NCI-H2029 treated with DMSO at 0.1 percent for 48 hours (cell line): ENCODE results near the gene ASCL2.

Experiments used
- DNase-seq: peaks from one replicate; lab custom pipeline; 2025; lab: John Stamatoyannopoulos, UW

ASCL2 gene

DNA sequence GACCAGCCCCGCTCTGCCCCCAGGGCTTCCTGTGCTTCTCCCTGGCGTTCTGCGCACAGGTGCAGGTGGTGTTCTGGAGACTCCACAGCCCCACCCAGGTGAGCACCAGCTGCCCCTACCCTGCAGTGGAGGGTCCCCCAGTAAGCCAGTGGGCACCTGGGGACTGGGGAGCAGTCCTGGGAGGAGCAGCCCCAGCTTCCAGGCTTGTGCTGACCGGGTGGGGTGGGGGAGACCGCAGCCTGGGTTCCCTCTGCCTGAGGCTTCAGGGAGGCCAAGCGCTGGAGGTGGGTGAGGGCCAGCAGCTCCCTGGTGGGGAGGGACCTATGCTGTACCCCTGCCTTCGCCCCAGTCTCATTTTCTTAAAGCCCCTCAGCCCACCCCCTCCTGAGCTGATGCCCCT lies 38.3 kb upstream of the ASCL2 start:
- DNase-seq = no peak

DNA sequence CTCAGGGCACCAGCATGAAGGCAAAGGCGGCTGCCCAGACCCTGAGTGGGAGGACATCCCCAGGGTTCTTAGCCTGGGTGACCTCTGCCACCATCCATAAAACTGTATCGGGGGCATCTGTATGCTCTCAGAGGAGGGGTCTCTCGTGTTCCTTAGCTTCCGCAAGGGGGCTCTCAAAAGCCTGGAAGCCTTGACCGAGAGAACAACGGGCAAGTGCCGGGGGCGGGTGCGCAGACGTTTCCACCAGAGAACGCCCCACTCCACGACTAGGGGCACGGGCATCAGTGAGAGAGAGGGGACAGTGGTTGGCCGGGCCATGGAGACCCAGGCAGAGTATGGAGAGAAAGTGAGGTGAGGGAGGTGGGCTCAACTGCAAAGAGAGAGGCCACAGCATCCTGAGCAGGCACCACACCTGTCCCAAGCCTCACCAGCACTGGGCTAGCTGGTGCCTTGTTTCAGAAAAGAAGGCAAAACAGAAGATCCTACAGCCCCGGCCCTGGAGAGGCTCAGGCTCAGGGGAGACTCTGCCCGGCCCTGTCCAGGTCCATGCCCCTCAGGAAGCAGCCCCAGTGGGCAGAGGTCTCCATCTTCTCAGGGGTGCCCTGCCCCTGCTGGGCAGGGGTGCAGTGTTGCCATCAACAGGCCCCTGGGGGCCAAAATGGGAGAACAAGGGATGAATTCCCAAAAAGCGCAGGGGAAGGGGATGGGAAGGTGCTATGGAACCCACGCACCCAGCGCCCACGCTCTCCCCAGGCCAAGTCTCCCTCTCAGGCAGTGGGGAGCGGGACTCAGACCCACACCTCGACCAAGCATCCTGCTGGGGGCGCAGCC lies 37.3 kb upstream of the ASCL2 start:
- no peak for DNase-seq

DNA sequence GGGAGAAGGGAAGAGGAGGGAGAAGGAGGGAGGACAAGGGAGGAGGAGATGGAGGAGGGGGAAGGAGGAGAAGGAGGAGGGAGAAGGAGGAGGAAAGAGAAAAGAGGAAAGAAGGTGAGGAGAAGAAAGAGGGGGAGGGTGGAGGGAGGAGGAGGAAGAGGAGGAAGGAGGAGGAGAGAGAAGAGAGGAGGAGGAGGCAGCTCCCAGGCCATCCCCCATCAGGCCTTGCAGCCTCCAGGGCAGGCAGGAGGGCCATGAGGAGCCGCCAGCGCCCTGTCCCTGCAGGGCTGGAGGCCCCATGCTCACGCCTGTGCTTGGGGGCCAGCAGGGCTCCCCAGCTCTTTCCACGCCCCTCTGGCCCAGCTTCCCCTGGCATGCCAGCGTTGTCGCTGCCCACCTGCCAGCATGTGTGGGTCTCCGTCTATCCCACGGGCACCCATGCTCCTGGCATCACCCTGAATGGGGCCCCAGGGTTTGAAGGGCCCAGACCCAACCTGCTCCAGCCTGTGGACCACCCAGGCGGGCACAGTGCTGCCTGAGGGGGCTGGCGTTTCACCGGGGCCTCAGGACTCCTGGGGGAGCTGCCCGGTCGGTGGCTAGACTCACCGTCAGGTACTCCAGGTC lies 36.6 kb upstream of the ASCL2 start:
- no peak for DNase-seq

DNA sequence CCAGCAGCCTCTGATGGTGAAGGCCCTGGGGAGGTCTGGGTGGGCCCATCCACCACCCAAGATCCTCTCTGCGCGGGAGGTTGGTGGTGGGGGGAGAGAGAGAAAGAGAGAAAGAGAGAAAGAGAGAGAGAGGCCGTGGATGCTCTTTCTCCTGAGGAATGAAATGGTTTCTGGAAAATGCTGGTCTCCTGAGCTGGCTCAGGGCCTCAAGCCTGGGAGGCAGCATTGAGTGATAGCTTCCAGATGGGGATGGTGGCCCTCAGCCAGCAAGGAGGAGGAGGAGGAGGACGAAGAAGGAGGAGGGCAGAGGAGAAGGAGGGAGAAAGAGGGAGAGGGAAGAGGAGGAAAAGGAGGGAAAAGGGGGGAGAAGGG lies 36.0 kb upstream of the ASCL2 start:
- DNase-seq = no peak

DNA sequence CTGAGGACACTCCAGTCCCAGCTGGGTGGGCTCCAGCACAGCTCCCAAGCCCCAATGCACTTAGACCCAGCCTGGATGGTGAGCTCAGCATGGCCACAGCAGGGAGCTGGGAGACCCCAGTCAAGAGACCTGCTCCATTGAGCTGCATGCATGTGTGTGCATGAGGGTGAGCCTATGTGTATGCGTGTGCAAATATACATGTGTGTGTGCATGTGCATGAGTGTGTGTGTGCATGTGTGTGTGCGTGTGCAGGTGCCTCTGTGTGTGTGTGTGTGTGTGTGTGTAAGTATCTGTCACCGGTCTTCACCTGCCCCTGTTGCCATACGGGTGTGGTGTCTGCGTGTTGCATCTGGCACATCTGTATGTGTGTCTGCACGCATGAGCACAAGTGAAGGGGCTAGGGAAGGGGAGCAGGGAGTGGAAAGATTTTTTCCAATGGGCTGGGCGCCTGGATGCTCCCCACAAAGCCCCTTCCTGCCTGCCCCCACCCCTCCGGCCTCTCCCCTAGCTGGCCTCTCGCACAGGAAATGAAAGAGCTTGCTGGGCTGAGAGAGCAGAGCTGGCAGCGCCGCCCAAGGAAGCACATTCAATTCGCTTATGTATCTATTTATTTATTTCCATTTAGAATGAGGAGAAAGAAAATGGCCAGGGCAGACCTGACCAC lies 35.5 kb upstream of the ASCL2 start:
- no peak for DNase-seq

DNA sequence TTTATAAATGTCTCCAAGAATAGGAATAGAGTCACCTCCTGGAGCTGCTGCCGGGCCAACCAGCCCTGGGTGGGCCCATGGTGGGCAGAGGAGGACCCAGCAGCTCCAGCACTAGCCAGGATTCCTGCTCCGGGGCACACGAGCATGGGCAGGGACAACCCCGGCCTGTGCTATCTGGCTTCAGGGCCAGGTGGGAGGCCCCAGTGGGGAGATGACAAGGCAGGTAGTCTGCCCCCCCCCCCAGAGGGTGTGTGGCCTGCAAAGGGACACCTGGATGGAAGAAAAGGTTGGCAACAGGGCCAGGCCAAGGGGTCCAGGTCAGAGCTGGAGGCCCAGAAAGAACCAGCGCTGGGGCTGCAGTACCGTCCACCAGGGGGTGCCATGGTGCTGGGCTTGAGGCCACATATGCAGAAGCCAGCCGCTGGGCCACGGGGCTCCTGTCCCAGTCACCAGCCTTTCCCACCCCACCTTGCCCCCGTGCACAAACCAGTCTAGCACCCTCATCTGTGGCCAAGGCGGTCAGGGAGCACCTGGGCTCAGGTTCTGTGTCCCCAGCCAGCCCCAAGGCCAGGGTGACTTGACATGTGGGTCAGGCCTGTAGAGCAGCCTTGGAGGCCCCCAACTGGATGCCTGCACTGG lies 34.9 kb upstream of the ASCL2 start:
- no peak for DNase-seq

DNA sequence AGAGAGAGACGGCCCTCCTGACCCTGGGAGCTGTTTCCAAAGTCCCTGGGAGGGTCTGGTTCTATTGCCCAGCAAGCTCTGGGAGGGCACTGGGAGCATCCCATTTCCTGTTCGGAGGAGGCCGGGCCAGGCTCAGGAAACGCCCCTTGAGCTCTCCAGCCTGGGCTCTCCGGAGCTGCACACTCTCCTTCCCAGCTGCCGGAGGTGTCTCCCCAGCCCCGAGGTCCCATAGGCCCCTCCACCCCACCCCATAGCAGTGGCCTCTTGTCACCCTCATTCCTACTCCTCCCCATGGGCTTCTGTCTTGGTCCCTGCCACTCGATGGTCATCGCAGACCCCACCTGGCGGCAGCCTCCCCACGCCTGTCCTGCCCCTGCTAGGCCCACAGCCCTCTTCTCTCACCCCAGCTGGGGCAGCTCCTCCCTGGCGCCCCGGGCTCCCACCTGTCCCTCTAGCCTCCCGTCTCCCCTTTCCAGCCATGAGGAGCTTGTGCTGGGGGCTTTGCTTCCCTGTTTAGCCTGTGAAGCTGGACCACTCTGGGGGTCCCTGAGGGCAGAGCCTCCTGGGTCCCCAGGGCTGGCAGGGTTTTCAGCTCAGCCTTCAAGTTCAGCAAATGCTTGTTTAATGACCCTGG lies 34.2 kb upstream of the ASCL2 start:
- DNase-seq = no peak

DNA sequence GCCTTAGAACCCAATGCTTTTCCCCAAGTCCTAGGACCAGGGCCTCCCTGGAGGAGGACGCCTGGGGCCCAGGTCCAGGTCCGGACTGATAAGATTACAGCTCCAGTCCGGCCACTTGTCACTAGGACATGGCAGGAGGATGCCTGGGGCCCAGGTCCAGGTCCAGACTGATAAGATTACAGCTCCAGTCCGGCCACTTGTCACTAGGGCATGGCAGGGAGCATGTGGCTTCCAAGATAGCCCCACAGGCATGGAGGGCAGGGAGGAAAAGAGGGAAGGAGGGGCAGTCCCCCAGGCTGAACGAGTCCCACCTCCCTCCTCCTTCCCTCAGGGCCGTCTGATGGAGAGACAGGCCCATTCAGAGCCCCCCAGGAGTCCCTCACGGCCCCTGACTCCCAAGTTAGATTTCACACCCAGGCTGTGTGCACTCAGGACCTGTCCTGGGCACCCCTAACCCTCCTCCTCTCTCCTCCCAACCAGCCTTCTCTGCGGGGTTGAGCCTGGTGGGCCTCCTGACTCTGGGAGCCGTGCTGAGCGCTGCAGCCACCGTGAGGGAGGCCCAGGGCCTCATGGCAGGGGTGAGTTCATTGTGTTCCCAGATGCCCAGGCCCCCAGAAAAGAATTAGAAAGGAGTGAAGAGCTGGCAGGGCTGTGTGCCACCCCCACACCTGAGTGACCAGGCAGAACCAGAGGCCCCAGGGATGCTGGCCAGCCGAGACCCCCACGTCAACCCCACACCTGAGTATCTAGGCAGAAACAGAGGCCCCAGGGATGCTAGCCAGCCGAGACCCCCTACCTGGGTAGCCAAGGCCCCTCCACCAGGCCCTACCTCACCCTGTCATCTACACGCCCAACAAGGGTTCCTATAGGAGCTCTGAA lies 33.5 kb upstream of the ASCL2 start:
- DNase-seq = no peak

DNA sequence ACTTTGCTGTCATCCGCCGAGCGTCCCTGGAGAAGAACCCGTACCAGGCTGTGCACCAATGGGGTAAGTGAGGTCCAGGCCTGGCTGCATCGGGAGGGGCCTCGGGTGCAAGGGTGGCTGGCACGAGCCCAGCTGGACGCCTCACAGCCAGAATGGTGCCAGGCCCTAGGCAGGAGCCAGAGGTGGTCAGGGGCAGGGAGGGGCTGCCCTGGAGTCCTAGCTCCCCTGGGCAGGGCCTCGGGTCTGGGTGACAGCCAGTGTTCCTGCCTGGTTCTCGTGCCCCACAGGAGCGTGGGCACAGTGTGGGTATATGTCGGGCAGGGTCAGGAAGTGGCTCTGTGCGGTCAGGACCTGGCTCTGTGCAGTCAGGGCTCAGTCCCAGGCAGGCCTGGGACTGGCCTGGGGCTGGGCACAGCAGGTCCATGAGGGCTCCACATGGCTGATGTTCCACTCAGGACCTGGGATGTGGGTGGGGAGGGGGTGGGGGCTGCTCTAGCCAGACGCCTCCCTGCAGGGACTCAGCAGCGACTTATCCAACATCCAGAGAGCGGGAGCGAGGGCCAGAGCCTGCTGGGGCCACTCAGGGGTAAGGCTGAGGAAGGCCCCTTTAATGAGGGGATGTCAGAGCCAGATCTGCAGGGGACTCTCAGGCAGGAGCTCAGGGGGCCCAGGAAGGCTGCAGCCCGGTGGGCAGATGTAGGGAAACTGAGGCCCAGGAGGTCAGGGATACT lies 32.7 kb upstream of the ASCL2 start:
- DNase-seq = no peak

DNA sequence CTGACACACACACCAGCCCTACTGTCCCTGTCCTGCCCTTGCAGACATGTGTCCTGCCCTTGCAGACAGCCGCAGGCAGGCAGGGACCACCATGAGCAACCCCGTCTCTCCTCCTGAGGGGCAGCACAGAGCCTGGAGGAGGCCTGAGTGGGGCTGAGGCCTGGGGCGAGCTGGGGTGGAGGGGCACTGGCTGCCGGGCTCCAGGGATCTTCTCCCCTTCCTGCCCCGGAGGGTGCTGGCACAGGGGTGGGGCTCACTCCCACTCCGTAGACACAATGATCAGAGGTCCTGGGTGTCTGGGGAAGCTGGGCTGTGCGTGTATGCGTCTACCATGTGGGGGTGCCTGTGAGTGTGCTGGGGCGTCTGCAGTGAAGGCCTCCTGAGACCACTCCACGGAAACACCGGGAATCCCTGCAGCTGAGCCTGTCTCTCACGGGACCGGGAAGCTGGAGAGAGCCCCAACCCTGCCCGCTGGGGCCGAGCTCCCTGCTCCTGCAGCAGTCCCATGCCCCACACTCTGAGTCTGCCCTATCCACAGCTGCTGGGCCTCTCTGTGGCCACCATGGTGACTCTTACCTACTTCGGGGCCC lies 32.0 kb upstream of the ASCL2 start:
- DNase-seq = no peak

DNA sequence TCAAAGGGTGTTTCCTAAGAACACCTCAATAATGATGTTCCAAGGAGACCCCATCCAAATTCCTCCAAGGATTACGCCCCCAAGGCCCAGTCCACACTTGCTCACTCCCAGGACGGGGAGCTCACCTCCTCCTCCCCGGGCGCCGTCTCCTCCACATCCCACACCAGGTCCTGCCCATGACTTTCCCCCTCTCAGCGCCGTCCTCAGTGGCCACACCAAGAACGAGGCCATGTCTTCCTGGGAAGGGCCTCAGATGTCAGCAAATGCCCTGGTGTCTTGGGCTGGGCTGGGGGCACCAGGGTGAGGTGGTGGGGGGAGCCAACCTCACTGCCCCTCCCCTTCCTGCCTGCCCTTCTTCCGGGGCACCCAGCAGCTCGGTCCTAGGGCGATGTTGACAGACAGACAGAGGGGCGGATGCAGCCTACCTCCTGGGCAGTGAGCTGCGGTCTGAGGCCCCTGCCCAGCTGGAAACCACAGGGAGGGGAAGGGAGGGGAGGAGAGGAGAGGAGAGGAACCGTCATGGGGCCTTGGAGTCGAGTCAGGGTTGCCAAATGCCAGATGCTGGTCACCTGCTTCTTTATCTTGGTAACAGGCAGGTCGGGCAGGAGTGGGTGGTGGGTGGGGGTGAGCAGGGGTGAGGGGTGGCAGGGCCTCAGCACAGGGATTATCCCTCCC lies 31.4 kb upstream of the ASCL2 start, which contains the start of the genes C11orf21 and TSPAN32:
C11orf21 (minus strand) TSS at position 288 of the 675 bp plus-strand sequence; CDS start at position 178, 110 bp downstream.
TSPAN32 (plus strand) TSS at position 383 of the 675 bp plus-strand sequence; CDS start at position 520, 137 bp downstream.
- no peak for DNase-seq

DNA sequence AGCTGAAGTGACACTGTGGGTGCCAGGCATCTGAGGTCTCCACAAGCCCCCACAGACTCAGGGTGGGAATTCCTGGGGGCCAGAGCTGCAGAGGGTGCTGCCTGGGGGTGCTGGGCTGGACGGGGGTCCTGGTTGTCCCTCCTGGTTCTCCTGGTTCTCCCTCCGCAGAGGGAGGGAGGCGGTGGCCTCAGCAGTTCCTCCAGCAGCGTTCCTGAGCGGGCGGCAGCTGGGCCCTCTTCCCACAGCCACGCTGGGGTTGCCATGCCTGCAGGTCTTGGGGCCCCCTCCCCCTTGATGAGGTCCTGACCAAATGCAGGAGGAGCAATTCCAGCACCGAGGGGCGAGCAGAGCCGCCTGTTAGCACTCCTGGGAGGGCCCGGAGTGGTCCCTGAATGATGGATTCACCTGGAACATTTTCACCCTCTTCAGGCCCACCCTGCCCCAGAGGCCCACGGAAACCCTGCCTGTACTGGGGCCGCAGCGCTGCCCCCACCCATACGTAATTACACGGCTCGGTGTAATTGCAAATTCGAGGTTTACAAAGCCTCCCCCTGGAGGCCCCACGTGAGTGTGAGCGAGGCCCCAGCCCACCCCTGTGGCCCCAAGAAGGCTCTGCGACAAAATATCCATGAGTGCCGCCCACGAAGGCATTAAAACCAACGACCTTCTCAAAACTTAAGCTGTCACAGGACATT lies 30.7 kb upstream of the ASCL2 start:
- DNase-seq = no peak

DNA sequence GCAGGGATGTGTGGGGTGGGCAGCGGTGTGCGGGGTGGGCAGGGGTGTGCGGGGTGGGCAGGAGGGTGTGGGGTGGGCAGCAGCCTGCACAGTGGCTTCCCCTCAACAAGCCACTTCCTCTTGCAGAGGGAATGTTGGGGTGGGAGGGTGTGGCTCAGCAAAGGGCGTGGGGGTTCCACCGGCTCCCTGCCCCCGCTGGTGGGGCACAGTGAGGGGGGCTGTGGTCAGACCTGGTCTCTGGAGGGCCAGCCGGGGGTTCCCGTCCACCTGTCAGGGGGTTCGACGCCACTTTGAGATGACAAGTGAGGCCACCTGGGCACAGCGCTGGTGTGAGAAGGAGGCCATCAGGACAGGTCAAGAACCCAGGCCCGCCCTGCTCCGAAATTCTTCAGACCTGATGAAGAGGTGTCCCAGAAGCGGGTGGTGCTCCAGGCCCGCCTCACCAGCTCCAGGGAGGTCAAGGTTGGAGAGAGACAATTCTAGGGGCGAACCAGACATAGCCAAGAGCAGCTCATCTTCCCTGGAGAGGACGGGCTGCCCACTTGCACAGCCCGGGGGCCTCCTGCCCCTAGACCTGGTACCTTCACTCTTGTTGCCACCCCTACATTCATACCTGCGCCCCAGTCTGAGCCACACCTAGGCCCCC lies 30.0 kb upstream of the ASCL2 start:
- no peak for DNase-seq

DNA sequence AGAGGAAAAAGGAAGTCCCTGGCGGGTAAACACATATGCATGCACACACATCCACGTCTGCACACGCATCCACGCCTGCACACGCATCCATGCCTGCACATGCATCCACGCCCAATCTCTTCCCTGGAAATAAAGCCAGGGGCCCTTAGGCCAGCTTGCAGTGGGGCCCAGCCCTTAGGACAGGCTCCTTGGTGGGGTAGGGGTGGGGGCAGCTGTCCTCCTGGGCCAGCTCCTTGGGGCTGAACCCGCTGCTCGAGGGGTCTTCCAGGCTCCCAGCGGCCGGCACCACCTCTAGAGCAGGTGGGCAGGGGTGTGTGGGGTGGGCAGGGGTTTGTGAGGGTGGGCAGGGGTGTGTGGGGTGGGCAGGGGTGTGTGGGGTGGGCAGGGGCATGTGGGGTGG lies 29.4 kb upstream of the ASCL2 start:
- DNase-seq = no peak

DNA sequence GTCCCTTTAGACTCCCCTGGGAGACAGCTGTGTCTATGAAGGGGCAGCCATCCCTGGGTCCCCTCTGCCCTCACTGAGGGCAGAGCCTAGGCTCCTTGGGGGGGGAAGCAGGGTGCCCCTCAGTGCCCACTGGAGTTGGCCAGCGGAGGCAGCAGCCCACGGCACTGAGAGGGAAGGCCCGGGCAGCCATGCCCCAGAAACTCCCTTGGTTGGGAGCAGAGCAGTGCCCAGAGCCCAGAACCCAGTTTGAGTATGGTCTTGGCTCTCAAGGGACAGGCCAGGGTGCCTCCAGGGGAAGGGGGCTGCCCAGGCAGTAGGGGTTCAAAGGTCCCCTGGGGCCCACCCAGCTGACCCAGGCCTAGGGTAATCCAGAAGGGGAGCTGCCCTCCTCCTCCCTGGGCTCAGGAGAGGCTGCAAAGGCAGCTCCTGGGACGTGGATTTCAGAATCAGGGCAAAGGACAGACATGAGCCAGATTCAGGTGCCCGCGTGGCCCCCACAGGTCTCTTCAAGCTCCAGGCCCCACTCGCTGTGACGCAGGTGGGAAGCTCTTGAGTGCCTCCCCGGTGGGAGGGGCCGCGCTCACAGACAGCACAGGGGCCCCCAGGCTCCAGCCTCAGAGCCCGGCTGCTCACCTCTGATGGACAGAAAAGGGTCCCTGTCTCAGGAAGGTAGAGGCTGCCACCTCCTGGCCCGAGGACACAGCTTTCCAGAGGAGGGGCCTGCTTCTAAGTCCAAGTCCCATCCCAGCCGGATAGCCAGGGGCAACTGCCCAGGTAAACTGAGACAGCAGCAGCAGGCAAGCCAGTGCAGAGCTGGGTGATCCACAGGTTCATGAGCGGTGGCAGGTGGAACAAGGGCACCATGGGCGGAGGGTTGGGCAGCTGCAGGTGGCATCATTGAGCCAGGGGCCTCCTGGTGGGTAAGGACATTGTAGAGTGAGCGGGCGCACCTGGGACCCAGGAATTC lies 28.7 kb upstream of the ASCL2 start:
- no peak for DNase-seq

DNA sequence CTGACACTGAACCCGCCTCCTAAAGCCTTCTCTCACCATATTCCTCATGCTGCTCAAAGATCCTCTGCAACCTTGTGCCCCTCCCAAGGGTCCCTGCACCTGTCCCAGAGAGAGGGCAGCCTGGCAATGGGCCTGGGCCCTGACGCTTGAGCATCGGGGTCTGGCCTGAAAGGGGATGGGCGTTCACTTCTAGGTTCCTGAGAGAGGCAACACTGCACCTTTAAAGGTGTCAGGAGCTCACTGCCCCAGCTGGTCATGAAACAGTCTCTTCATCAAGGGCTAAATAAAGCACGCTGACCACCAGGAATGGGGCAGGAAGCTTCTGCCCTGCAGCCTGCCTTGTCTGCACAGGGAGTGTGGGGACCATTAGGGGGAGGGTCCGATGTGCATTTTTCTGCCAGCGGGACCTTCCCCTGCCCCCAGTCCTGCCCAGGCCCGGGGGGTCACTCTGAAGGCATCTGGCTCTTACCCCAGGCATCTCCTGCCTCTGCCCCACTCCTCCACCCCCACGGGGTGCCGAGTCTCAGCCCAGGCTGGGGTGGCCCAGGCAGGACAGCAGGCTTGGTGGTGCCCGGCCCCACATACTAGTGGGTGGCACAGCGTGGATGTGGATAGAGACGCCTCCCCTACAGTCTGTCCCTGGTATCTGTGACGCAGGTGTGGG lies 27.9 kb upstream of the ASCL2 start:
- DNase-seq = no peak
